PC-3 (cell line): ENCODE data around the gene GNRH2. TPM values are rescaled to one million over a fixed set of nuclear protein-coding genes. Genes with fewer than 3 reads are reported as not detected.

Experiments used
- ATAC-seq: fragments of 200-7000 bp; cut with Tn5 transposase; 2 replicates; pipeline ENCODE4 v1.9.1; 2020; ENCODE audit warnings: mild to moderate bottlenecking, moderate library complexity
- BruUV-seq: library from RNA; stranded (reverse); fragments of 400-500 nt; replicated peaks from 2 replicates; lab custom pipeline; 2021; lab: Mats Ljungman, UMichigan
- CTCF ChIA-PET: fragments of 300-600 bp; sonication (Branson Sonifier 250); formaldehyde crosslinking; loops from one replicate; lab custom pipeline; 2022; ENCODE audit warnings: antibody characterized with exemption; lab: Charles Lee
- POLR2A ChIA-PET: fragments of 300-600 bp; sonication (Branson Sonifier 250); formaldehyde crosslinking; loops from one replicate; lab custom pipeline; 2022; ENCODE audit warnings: antibody characterized with exemption; ENCODE audit not compliant: unreplicated experiment; lab: Charles Lee
- DNase-seq: peaks from one replicate; pipeline ENCODE4 v3.0.0-alpha.2; 2015
- H2AFZ ChIP-seq: fragments of 300-600 bp; sonication (generic); 2 replicates; pipeline ENCODE4 v1.6.0; 2016; ENCODE audit warnings: antibody characterized with exemption, low read length
- H3F3A ChIP-seq: fragments of 300-600 bp; sonication (generic); one replicate; pipeline ENCODE4 v1.6.0; 2017; ENCODE audit warnings: antibody characterized with exemption, low read length, control low read depth, mild to moderate bottlenecking; ENCODE audit not compliant: unreplicated experiment
- H3K27ac ChIP-seq: fragments of 300-600 bp; sonication (generic); 2 replicates; pipeline ENCODE4 v1.5.1; 2016; ENCODE audit warnings: mild to moderate bottlenecking, low read length
- H3K27me3 ChIP-seq: fragments of 300-600 bp; sonication (generic); 2 replicates; pipeline ENCODE4 v1.6.1; 2016; ENCODE audit warnings: low read length, mixed read lengths
- H3K36me3 ChIP-seq: fragments of 300-600 bp; sonication (generic); 2 replicates; pipeline ENCODE4 v1.6.1; 2016; ENCODE audit warnings: low read depth, mixed run types, low read length, mixed read lengths
- H3K4me1 ChIP-seq: fragments of 300-600 bp; sonication (generic); 2 replicates; pipeline ENCODE4 v1.5.1; 2016; ENCODE audit warnings: low read length; ENCODE audit not compliant: insufficient read depth
- H3K4me2 ChIP-seq: fragments of 300-600 bp; sonication (generic); 2 replicates; pipeline ENCODE4 v1.6.0; 2016; ENCODE audit warnings: low read length
- H3K4me3 ChIP-seq: fragments of 300-600 bp; sonication (generic); 2 replicates; pipeline ENCODE4 v1.5.1; 2016; ENCODE audit warnings: mild to moderate bottlenecking, low read length, mixed read lengths
- H3K79me2 ChIP-seq: fragments of 300-600 bp; sonication (generic); 2 replicates; pipeline ENCODE4 v1.6.1; 2017; ENCODE audit warnings: low read length, mixed read lengths
- H3K9ac ChIP-seq: fragments of 300-600 bp; sonication (generic); 2 replicates; pipeline ENCODE4 v1.6.0; 2016; ENCODE audit warnings: mild to moderate bottlenecking, low read length
- H3K9me2 ChIP-seq: fragments of 300-600 bp; sonication (generic); replicated peaks from 2 replicates; pipeline ENCODE4 v1.6.1; 2016; ENCODE audit warnings: mixed run types, low read length, mixed read lengths
- H3K9me3 ChIP-seq: fragments of 300-600 bp; sonication (generic); 2 replicates; pipeline ENCODE4 v1.6.1; 2016; ENCODE audit warnings: low read length, mixed read lengths
- H4K20me1 ChIP-seq: fragments of 300-600 bp; sonication (generic); 2 replicates; pipeline ENCODE4 v1.6.1; 2016; ENCODE audit warnings: low read length, mixed read lengths
- EZH2 ChIP-seq: fragments of 300-600 bp; sonication (generic); IDR thresholded peaks from one replicate; pipeline ENCODE4 v1.6.1; 2017; ENCODE audit warnings: antibody characterized with exemption, mild to moderate bottlenecking, low read length; ENCODE audit not compliant: unreplicated experiment
- EZH2phosphoT487 ChIP-seq: fragments of 300-600 bp; sonication (generic); IDR thresholded peaks from 2 replicates; pipeline ENCODE4 v1.6.1; 2018; ENCODE audit warnings: mild to moderate bottlenecking, antibody characterized with exemption, low read length, borderline replicate concordance
- intact Hi-C: fragments of 100-400 bp; cut with micrococcal nuclease; formaldehyde crosslinking; loops from 2 replicates; pipeline ENCODE4 v1.9.0; 2023
- total RNA-seq: library from RNA; depleted of rRNA; stranded (reverse); fragments of >200 nt; gene quantifications from 2 replicates; pipeline ENCODE4 v1.2.3, GENCODE V29; 2014
- TF ChIP-seq, protein P1 (sequence below): fragments of 300-600 bp; sonication (generic); conservative IDR thresholded peaks from 2 replicates; pipeline ENCODE4 v1.5.1; 2017; ENCODE audit warnings: antibody characterized with exemption, low read depth, mild to moderate bottlenecking, low read length

The GNRH2 gene
- total RNA-seq, 1 experiment from 2014 or later = not detected

DNA sequence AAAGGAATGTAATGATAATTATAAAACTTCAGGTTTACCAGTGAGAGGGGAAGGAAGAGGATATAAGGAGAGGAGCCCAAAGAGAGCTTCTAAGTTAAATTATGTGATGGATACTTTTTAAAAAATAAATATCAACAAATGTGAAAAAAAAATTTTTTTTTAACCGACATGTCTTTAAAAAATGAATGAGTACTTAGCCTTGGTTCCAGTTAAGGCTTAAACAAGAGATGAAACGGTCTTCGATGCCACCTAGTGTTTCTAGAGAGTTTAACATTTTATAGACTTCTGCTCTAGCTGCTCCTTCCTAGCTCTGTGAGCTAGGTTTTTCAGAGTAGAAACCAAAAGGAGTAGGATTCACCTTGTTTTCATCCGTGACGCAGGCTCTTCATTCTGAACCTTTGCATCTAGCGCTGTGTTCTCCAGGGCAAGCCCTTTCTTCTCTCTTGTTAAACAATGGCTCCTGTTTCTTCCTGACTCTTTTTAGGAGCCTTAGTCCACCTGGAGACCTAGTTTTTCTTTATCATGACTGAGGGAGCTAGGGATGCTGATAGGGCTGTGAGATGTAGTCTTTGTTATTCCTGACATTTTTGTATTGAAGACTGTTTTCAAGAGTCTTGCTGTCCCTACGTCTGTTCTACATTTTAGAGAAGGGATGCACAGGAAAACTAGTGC lies 42.4 kb upstream of the GNRH2 start:
- H3K27ac ChIP-seq = no peak overlapping the region
- no peaks in the 10 kb centered on the region for H3F3A ChIP-seq
- H3K36me3 ChIP-seq = no peaks in the 10 kb centered on the region
- no peaks in the 10 kb centered on the region for H3K4me1 ChIP-seq
- H3K9me3 ChIP-seq = no peaks in the 10 kb centered on the region
- POLR2A ChIA-PET = interaction anchor here (0.7 kb wide), 1 partner anchor 145 kb away, joined by 3 read pairs; no protein-coding TSS in a partner anchor
- ATAC-seq (peak; percentile 86), DNase-seq (peak; percentile 82)
- H3K4me2 ChIP-seq = no peak overlapping the region
- intact Hi-C loops = loop anchor here (1.0 kb wide), 1 partner anchor 87 kb away; no protein-coding TSS in a partner anchor
- TF ChIP-seq EZH2 = no peak
- TF ChIP-seq EZH2phosphoT487 = no peak
- TF ChIP-seq, protein P1, sequence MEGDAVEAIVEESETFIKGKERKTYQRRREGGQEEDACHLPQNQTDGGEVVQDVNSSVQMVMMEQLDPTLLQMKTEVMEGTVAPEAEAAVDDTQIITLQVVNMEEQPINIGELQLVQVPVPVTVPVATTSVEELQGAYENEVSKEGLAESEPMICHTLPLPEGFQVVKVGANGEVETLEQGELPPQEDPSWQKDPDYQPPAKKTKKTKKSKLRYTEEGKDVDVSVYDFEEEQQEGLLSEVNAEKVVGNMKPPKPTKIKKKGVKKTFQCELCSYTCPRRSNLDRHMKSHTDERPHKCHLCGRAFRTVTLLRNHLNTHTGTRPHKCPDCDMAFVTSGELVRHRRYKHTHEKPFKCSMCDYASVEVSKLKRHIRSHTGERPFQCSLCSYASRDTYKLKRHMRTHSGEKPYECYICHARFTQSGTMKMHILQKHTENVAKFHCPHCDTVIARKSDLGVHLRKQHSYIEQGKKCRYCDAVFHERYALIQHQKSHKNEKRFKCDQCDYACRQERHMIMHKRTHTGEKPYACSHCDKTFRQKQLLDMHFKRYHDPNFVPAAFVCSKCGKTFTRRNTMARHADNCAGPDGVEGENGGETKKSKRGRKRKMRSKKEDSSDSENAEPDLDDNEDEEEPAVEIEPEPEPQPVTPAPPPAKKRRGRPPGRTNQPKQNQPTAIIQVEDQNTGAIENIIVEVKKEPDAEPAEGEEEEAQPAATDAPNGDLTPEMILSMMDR = peak; percentile 77
- no peaks in the 10 kb centered on the region for H4K20me1 ChIP-seq
- H3K9me2 ChIP-seq = no peaks in the 10 kb centered on the region
- no peak overlapping the region for H3K4me3 ChIP-seq
- no TSS peak for BruUV-seq
- H3K27me3 ChIP-seq = no peaks in the 10 kb centered on the region
- H3K79me2 ChIP-seq = no peaks in the 10 kb centered on the region
- CTCF ChIA-PET = interaction anchor here (0.6 to 1.0 kb wide), 9 partner anchors 10 to 248 kb away, joined by 3 to 9 read pairs (median 3); no protein-coding TSS in a partner anchor
- no peak overlapping the region for H3K9ac ChIP-seq
- no peak overlapping the region for H2AFZ ChIP-seq

DNA sequence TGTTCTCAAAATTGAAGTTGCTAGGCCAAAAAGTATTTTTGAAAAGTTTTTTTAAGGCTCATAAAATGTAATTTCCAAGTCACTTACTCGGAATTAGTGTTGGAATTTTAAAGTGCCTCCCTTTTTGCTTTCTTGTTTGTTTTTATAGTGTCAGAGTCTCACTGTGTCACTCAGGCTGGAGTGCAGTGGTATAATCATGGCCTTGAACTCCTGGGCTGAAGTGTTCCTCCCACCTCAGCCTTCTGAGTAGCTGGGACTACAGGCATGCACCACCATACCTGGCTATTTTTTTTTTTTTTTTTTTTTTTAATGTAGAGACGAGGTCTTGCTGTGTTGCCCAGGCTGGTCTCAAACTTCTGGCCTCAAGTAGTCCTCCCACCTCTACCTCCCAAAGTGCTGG lies 40.0 kb upstream of the GNRH2 start:
- POLR2A ChIA-PET = no interaction called here
- ATAC-seq = no peak

More for the DNA sequence above, 40.0 kb upstream of the GNRH2 start:
- Histone ChIP-seq H3K79me2 (no peaks in the 10 kb centered on the region), H2AFZ (no peak overlapping the region), H3K9ac (no peak overlapping the region), H3F3A (no peaks in the 10 kb centered on the region), H3K27me3 (no peaks in the 10 kb centered on the region), H3K27ac (no peak overlapping the region), H4K20me1 (no peaks in the 10 kb centered on the region), H3K9me2 (no peaks in the 10 kb centered on the region), H3K36me3 (peaks cover 15% of the 10 kb centered on the region), H3K4me3 (no peak overlapping the region), H3K4me2 (no peak overlapping the region), H3K9me3 (no peaks in the 10 kb centered on the region), H3K4me1 (no peaks in the 10 kb centered on the region)
- CTCF ChIA-PET = no interaction called here
- no peak for DNase-seq
- no TSS peak for BruUV-seq
- intact Hi-C loops = no loop called here
- TF ChIP-seq EZH2 = no peak
- TF ChIP-seq, protein P1 = no peak
- TF ChIP-seq EZH2phosphoT487 = no peak
